GM12873 (cell line): Measurements from ENCODE around the gene TENT5D.

ENCODE experiments used
- CTCF ChIP-seq: IDR thresholded peaks from 2 replicates; pipeline ENCODE4 v1.5.1; 2012; ENCODE audit warnings: low read depth, mild to moderate bottlenecking, moderate library complexity, low read length, control low read depth; ENCODE audit not compliant: insufficient read depth; ENCODE audit errors: missing control alignments

TENT5D gene

GRCh38 chrX:80420147-80420546 is at the start of gene TENT5D:
TENT5D (plus strand) TSS chrX:80420447; CDS start chrX:80442540, 22,093 bp downstream.
- TF ChIP-seq CTCF, result no peak

GRCh38 chrX:80388206-80388605 is 32.0 kb upstream of the TENT5D start:
- TF ChIP-seq CTCF, result no peak

- no peak for TF ChIP-seq CTCF
These were observed 8.2 kb upstream of the TENT5D start for GRCh38 chrX:80412042-80412441.

- no peak for TF ChIP-seq CTCF
These were observed 2.8 kb downstream of the TENT5D start for GRCh38 chrX:80423000-80423399.

- no peak for TF ChIP-seq CTCF
These were observed 3.5 kb downstream of the TENT5D start for GRCh38 chrX:80423744-80424143.

GRCh38 chrX:80430826-80431504 is 10.7 kb downstream of the TENT5D start:
- peak; percentile 48 for TF ChIP-seq CTCF

- no peak for TF ChIP-seq CTCF
These were observed 11.2 kb downstream of the TENT5D start for GRCh38 chrX:80431505-80431832.

- TF ChIP-seq CTCF, result no peak
These were observed 12.2 kb downstream of the TENT5D start for GRCh38 chrX:80432441-80432840.
